Fibroblast of mammary gland (primary cell): ENCODE measurements around the gene TRIM3.
"Not testable (repeated sequence)": the region's sequence is repeated elsewhere in the genome, so short reads cannot be mapped to it uniquely, and the experiment has no call there.

Experiments
- DNase-seq: peaks from one replicate; pipeline ENCODE4 v3.0.0-alpha.2; 2010; ENCODE audit warnings: low read depth
- H3K4me3 ChIP-seq: 2 replicates; pipeline ENCODE4 v1.5.1; 2011; ENCODE audit warnings: low read depth, mild to moderate bottlenecking, low read length, moderate library complexity; ENCODE audit not compliant: control insufficient read depth
- TF ChIP-seq, protein P1 (sequence below): conservative IDR thresholded peaks from 2 replicates; pipeline ENCODE4 v1.5.1; 2011; ENCODE audit warnings: low read depth, low read length, inconsistent platforms; ENCODE audit not compliant: control insufficient read depth, insufficient read depth

TRIM3 gene

DNA sequence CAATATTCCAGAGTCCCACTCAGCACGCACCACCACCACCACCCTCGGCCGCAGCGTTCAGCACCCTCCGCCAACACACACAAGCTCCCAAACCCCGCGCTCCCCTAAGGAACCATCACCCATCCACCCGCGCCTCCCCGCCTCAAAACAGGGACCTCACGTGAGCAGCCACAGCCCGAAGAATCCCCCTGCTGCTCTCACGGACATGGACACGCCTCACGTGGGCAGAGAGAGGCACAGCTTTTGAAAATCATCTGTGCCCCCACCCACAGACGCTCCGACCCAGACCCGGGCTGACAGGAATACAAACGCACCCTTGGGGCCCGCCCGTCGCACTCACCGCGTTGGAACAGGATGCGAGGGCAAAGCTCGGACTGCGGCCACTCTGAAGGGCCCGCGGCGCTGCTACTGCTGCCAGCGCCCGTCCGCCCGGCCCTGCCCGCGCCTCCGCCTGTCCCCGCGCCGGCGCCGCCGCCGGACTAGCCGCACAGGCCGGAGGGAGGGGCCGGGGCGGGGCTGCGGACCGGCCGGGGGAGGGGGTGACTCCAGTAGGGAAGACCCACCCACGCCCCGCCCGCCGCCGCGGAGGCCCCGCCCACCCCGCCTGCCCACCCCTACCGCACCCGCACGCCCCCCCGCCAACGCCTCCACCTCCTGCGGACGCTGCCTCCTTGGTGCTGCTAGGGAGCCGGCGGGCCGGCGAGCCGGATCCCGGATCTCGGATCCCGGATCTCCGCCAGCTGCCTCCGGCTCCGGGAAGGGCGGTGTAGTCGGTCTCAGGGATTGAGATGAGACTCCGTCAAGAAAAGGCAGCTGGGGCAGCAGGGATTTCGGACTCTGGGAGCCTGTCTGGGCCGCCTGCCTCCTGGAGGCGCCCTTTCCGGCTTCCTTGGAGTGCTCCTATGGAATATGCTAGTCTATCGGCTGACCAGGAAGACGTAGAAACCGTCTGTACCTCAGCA lies at the start of gene TRIM3:
Gene TRIM3, minus strand, starts transcription at position 491 of the 962 bp plus-strand sequence. CDS start 8,246 bp downstream, outside the sequence.
- TF ChIP-seq, protein P1, sequence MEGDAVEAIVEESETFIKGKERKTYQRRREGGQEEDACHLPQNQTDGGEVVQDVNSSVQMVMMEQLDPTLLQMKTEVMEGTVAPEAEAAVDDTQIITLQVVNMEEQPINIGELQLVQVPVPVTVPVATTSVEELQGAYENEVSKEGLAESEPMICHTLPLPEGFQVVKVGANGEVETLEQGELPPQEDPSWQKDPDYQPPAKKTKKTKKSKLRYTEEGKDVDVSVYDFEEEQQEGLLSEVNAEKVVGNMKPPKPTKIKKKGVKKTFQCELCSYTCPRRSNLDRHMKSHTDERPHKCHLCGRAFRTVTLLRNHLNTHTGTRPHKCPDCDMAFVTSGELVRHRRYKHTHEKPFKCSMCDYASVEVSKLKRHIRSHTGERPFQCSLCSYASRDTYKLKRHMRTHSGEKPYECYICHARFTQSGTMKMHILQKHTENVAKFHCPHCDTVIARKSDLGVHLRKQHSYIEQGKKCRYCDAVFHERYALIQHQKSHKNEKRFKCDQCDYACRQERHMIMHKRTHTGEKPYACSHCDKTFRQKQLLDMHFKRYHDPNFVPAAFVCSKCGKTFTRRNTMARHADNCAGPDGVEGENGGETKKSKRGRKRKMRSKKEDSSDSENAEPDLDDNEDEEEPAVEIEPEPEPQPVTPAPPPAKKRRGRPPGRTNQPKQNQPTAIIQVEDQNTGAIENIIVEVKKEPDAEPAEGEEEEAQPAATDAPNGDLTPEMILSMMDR, result peak; percentile 29
- peak within 1 kb of the TSS; percentile 72 for H3K4me3 ChIP-seq
- DNase-seq, result peak; percentile 76

DNA sequence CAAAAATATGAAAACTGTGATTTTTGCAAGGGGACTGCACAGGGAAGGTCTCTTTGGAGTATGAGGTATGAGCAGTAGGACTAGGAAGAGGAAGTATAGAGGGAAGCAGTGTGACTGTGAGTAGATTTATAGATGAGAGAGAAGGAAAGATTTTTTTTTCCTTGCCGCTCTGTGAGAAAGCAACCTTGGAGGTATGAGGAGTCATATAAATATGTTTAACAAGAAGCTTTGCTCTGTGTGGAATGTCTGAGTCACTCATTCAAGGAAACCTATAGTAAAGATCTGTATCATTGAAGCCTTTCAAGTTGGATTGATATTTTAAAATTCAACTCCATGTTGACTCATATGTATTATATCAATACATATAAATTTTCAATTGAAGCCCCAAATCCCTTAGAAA lies 49.5 kb upstream of the TRIM3 start:
- H3K4me3 ChIP-seq, result no peak overlapping the region
- DNase-seq, result peak; percentile 38
- TF ChIP-seq, protein P1, result no peak

DNA sequence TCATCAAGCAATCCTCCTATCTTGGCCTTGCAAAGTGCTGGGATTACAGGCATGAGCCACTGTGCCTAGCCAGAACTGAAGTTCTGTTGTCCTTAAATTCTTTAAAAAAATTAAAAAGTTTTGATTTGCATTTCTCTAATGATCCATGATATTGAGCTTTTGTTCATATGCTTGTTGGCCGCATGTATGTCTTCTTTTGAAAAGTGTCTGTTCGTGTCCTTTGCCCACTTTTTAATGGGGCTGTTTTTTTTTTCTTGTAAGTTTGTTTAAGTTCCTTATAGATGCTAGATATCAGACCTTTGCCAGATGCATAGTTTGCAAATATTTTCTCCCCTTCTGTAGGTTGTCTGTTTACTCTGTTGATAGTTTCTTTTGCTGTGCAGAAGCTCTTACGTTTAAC lies 48.2 kb upstream of the TRIM3 start:
- not testable (repeated sequence) for DNase-seq, H3K4me3 ChIP-seq

DNA sequence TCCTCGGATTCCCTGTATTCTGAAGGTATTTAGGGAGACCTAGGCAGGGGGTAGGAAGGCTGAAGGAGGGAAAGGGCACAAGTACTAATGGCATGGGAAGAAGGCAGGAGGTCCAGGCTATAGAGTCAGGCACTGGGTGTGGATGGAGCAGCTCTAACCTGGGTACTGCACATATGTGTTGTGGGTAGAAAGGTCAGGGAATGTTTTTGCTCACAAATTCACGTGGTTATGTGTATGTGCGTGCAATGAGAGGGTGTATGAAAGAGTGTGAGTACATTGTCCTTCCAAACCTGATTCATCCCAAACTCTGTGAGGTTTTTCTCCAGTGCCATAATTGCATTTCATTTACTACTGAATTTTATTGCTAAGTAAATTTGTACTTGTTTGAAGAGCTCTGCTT lies 46.5 kb upstream of the TRIM3 start:
- no peak overlapping the region for H3K4me3 ChIP-seq
- TF ChIP-seq, protein P1, result no peak
- DNase-seq, result no peak

DNA sequence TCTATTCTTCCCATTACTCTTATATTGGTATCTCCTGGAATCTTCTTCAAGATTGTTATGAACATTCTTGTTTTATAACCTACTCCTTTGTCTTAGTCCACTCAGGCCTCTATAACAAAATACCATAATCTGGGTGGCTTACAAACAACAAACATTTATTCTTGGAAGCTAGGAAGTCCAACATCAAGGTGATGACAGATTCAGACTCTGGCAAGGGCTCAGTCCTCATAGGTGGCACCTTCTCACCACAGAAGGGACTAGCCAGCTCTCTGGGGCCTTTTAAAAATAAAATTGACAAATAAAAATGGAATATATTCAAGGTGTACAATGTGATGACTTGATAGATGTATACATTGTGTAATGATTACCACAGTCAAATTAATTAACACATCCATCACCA lies 43.1 kb upstream of the TRIM3 start:
- DNase-seq, result no peak
- TF ChIP-seq, protein P1, result no peak
- no peak overlapping the region for H3K4me3 ChIP-seq

DNA sequence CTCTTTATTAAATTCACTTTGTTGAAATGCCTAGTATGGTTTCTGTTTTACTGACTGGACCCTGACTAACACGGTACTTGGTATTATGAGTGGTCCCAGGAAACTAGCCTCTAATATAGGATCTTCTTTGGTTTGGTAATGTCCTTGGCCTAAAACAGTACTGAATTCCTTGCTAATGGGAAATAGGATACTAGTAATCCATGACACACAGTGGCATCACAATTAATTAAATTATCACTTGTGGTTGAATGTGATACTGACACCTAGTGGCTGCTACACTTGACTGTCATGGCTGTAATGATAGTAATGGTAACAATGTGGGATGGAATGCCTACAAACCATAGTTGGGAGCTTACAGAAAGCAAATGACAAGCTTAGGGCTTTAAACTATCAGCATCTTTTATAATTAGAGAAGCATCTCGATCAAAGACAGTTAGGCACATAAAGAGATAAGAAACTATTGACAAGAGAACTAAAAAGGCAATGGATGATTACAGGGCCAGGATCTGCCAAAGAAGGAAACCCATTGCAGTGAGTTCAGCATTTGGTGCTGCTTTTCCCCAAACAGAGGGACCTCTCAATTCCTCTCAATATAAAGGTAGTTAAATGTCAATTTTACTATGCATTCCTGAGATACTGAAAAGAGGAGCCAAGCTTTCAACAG lies 32.0 kb upstream of the TRIM3 start:
- peak; percentile 92 for DNase-seq
- no peak overlapping the region for H3K4me3 ChIP-seq
- TF ChIP-seq, protein P1, result peak; percentile 60

DNA sequence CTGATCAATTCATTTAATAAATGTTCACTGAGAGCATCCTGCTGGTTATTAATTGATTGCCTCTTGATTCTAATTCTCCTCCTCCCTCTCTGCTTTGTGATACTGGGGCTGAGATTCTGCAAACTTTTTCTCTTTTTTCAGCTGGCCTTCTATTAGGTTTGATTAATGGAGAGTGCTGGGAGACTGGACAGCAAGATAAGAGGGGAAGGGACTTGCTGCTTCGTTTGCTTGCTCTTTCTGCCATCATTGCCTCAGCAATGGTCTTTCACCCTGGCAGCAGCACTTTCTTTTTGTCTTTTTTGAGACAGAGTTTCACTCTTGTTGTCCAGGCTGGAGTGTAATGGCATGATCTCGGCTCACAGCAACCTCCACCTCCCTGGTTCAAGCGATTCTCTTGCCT lies 30.4 kb upstream of the TRIM3 start:
- H3K4me3 ChIP-seq, result no peak overlapping the region
- TF ChIP-seq, protein P1, result no peak
- DNase-seq, result no peak
